IMR-90 (cell line): ENCODE results near the gene CATSPER1. TPM values are rescaled to one million over a fixed set of nuclear protein-coding genes. Genes with fewer than 3 reads are reported as not detected.
A peak's percentile ranks its signal among the peaks of the same experiment; 100 is the strongest.

ENCODE experiments used
- ATAC-seq: fragments of 200-7000 bp; cut with Tn5 transposase; 2 replicates; pipeline ENCODE4 v1.9.1; 2020; ENCODE audit warnings: low read depth, mild to moderate bottlenecking, moderate library complexity
- BruUV-seq: library from RNA; stranded (reverse); fragments of 400-500 nt; replicated peaks from 2 replicates; lab custom pipeline; 2021; lab: Mats Ljungman, UMichigan
- CTCF ChIA-PET: fragments of 300-600 bp; formaldehyde crosslinking; extraction: SDS; loops from one replicate; lab custom pipeline; 2021; ENCODE audit warnings: antibody characterized with exemption; lab: Yijun Ruan, JAX
- POLR2A ChIA-PET: fragments of 300-600 bp; sonication (Branson Sonifier 250); formaldehyde crosslinking; loops from one replicate; lab custom pipeline; 2022; ENCODE audit warnings: antibody characterized with exemption; ENCODE audit not compliant: unreplicated experiment; lab: Charles Lee
- DNase-seq: peaks from one replicate; pipeline ENCODE4 v3.0.0; 2013
- H2AFZ ChIP-seq: replicated peaks from 2 replicates; pipeline ENCODE3; 2013; ENCODE audit warnings: low read length, mild to moderate bottlenecking; ENCODE audit not compliant: poor library complexity
- H2AK5ac ChIP-seq: 2 replicates; pipeline ENCODE4 v1.6.1; 2013; ENCODE audit warnings: low read depth, low read length, inconsistent platforms
- H2AK9ac ChIP-seq: replicated peaks from 2 replicates; pipeline ENCODE3; 2013; ENCODE audit warnings: mild to moderate bottlenecking, low read depth, low read length, moderate library complexity; ENCODE audit not compliant: poor library complexity
- H2BK120ac ChIP-seq: 2 replicates; pipeline ENCODE4 v1.6.1; 2013; ENCODE audit warnings: low read depth, low read length, inconsistent platforms
- H2BK15ac ChIP-seq: 3 replicates; pipeline ENCODE4 v1.6.1; 2013; ENCODE audit warnings: low read depth, low read length, inconsistent platforms
- H2BK20ac ChIP-seq: 2 replicates; pipeline ENCODE4 v1.6.1; 2013; ENCODE audit warnings: low read depth, mild to moderate bottlenecking, inconsistent platforms, low read length, moderate library complexity
- H2BK5ac ChIP-seq: 2 replicates; pipeline ENCODE4 v1.6.1; 2013; ENCODE audit warnings: mild to moderate bottlenecking, low read depth, low read length, inconsistent platforms; ENCODE audit not compliant: poor library complexity, severe bottlenecking
- H3K14ac ChIP-seq: replicated peaks from 2 replicates; pipeline ENCODE4 v1.6.1; 2013; ENCODE audit warnings: low read depth, low read length, inconsistent platforms
- H3K18ac ChIP-seq: 2 replicates; pipeline ENCODE4 v1.6.1; 2013; ENCODE audit warnings: low read depth, low read length, control low read depth
- H3K23ac ChIP-seq: 2 replicates; pipeline ENCODE4 v1.6.1; 2013; ENCODE audit warnings: low read depth, low read length, inconsistent platforms
- H3K27ac ChIP-seq: 2 replicates; pipeline ENCODE4 v1.5.1; 2013; ENCODE audit warnings: mild to moderate bottlenecking, control low read depth, low read length; ENCODE audit not compliant: insufficient read depth
- H3K27me3 ChIP-seq: 2 replicates; pipeline ENCODE4 v1.6.1; 2013; ENCODE audit warnings: low read length; ENCODE audit not compliant: control insufficient read depth, insufficient read depth
- H3K36me3 ChIP-seq: 2 replicates; pipeline ENCODE4 v1.6.1; 2013; ENCODE audit warnings: low read length, mixed read lengths; ENCODE audit not compliant: control insufficient read depth, insufficient read depth
- H3K4ac ChIP-seq: 2 replicates; pipeline ENCODE4 v1.6.1; 2013; ENCODE audit warnings: low read depth, low read length, inconsistent platforms
- H3K4me1 ChIP-seq: 2 replicates; pipeline ENCODE4 v1.6.1; 2013; ENCODE audit warnings: low read length, mixed read lengths; ENCODE audit not compliant: control insufficient read depth, insufficient read depth
- H3K4me2 ChIP-seq: 2 replicates; pipeline ENCODE4 v1.6.1; 2013; ENCODE audit warnings: low read depth, mild to moderate bottlenecking, control low read depth, low read length, moderate library complexity
- H3K4me3 ChIP-seq: 2 replicates; pipeline ENCODE4 v1.5.1; 2013; ENCODE audit warnings: low read depth, mild to moderate bottlenecking, control low read depth, low read length, moderate library complexity; ENCODE audit not compliant: insufficient read depth
- H3K56ac ChIP-seq: 2 replicates; pipeline ENCODE4 v1.6.1; 2013; ENCODE audit warnings: low read length, inconsistent platforms; ENCODE audit not compliant: insufficient read depth; ENCODE audit errors: extremely low read depth
- H3K79me1 ChIP-seq, 2 experiments: 2 replicates each; pipeline ENCODE4 v1.6.1; 2013; ENCODE audit warnings: low read length in 2 of 2, inconsistent platforms in 1 of 2, low read depth in 1 of 2
- H3K9ac ChIP-seq: 2 replicates; pipeline ENCODE4 v1.6.1; 2013; ENCODE audit warnings: low read depth, low read length, control low read depth
- H3K9me1 ChIP-seq: 2 replicates; pipeline ENCODE4 v1.6.1; 2013; ENCODE audit warnings: low read length, inconsistent platforms; ENCODE audit not compliant: insufficient read depth
- H3K9me3 ChIP-seq: 2 replicates; pipeline ENCODE4 v1.6.1; 2013; ENCODE audit warnings: low read length; ENCODE audit not compliant: control insufficient read depth, insufficient read depth
- H4K20me1 ChIP-seq: 2 replicates; pipeline ENCODE4 v1.6.1; 2013; ENCODE audit warnings: low read length, inconsistent platforms; ENCODE audit not compliant: insufficient read depth
- H4K5ac ChIP-seq: 2 replicates; pipeline ENCODE4 v1.6.1; 2013; ENCODE audit warnings: mild to moderate bottlenecking, low read depth, low read length, control low read depth
- H4K8ac ChIP-seq, 2 experiments: 2 replicates each; pipeline ENCODE4 v1.6.1; 2013; ENCODE audit warnings: low read depth in 2 of 2, low read length in 2 of 2, control low read depth in 1 of 2, inconsistent platforms in 1 of 2
- H4K91ac ChIP-seq: 2 replicates; pipeline ENCODE4 v1.6.1; 2013; ENCODE audit warnings: low read depth, low read length, inconsistent platforms; ENCODE audit not compliant: insufficient read depth
- BHLHE40 ChIP-seq: fragments of 150-350 bp; IDR thresholded peaks from 2 replicates; pipeline ENCODE4 v1.6.1; 2016; ENCODE audit warnings: mild to moderate bottlenecking, low read depth, low read length
- CEBPB ChIP-seq: IDR thresholded peaks from 2 replicates; pipeline ENCODE4 v1.6.1; 2012; ENCODE audit warnings: low read depth, low read length, improper control_type of control experiment
- CHD1 ChIP-seq: IDR thresholded peaks from 2 replicates; pipeline ENCODE4 v1.6.1; 2012; ENCODE audit warnings: low read depth, low read length, improper control_type of control experiment
- FOS ChIP-seq: fragments of 150-350 bp; IDR thresholded peaks from 2 replicates; pipeline ENCODE4 v1.6.1; 2016; ENCODE audit warnings: low read depth, low read length
- MAFK ChIP-seq: IDR thresholded peaks from 2 replicates; pipeline ENCODE4 v1.6.1; 2012; ENCODE audit warnings: low read depth, low read length, improper control_type of control experiment
- MXI1 ChIP-seq: IDR thresholded peaks from 2 replicates; pipeline ENCODE4 v1.6.1; 2012; ENCODE audit warnings: low read depth, mild to moderate bottlenecking, low read length, moderate library complexity, borderline replicate concordance
- NFE2L2 ChIP-seq: fragments of 150-350 bp; IDR thresholded peaks from 2 replicates; pipeline ENCODE4 v1.6.1; 2016; ENCODE audit warnings: low read depth, mild to moderate bottlenecking, low read length
- POLR2A ChIP-seq: IDR thresholded peaks from 2 replicates; pipeline ENCODE4 v1.6.1; 2012; ENCODE audit warnings: mild to moderate bottlenecking, low read depth, low read length
- RAD21 ChIP-seq: IDR thresholded peaks from 2 replicates; pipeline ENCODE4 v1.6.1; 2012; ENCODE audit warnings: low read length, improper control_type of control experiment
- WGBS, 2 experiments: methylation state at CpG; one replicate each; pipeline versions ENCODE4 v1.1.5 to v1.1.7; 2013; ENCODE audit warnings: missing lambda C conversion rate in 2 of 2; ENCODE audit not compliant: insufficient read length in 1 of 2; ENCODE audit errors: extremely low coverage in 2 of 2; 5-methylcytosine and 5-hydroxymethylcytosine counted together
- dilution Hi-C: fragments of 300-500 bp; cut with HindIII; formaldehyde crosslinking; loops from one replicate; pipeline ENCODE4 v1.14.3; 2018; ENCODE audit warnings: low sequenced_read_pairs; ENCODE audit not compliant: unreplicated experiment
- in situ Hi-C: fragments of 300-500 bp; cut with MboI; formaldehyde crosslinking; loops from 3 replicates; pipeline ENCODE4 v1.14.3; 2019; ENCODE audit warnings: low sequenced_read_pairs, inconsistent platforms, mixed read lengths
- intact Hi-C: fragments of 100-400 bp; cut with micrococcal nuclease; formaldehyde crosslinking; loops from 2 replicates; pipeline ENCODE4 v1.10.0; 2022
- polyA plus RNA-seq, 3 experiments: library from polyadenylated mRNA; depleted of rRNA; stranded (reverse); fragments of >200 nt; gene quantifications; 2 replicates each; pipeline ENCODE4 v1.2.3, GENCODE V29; 2012; ENCODE audit warnings: low replicate concordance in 1 of 3
- total RNA-seq: library from RNA; depleted of rRNA; stranded (reverse); fragments of >200 nt; gene quantifications from 2 replicates; pipeline ENCODE4 v1.2.3, GENCODE V29; 2012
- TF ChIP-seq, protein P1 (sequence below): conservative IDR thresholded peaks from 2 replicates; pipeline ENCODE4 v1.5.1; 2012; ENCODE audit warnings: mild to moderate bottlenecking, low read depth, low read length, improper control_type of control experiment
- TF ChIP-seq, protein P2 (sequence below): fragments of 150-350 bp; IDR thresholded peaks from 2 replicates; pipeline ENCODE4 v1.6.1; 2016; ENCODE audit warnings: low read depth, mild to moderate bottlenecking, low read length, moderate library complexity, borderline replicate concordance
- TF ChIP-seq, protein P3 (sequence below): fragments of 150-350 bp; IDR thresholded peaks from 2 replicates; pipeline ENCODE4 v1.6.1; 2017; ENCODE audit warnings: mild to moderate bottlenecking, antibody characterized with exemption, low read length, low read depth

The CATSPER1 gene
- total and polyA plus RNA-seq, 2 of the 4 experiments (the other 2 are of a cell fraction): 0.18 to 0.91 TPM

GRCh38 chr11:66048547-66049323 is 22.5 kb upstream of the CATSPER1 start, which contains the start of gene GAL3ST3:
GAL3ST3 (minus strand) TSS chr11:66049161; CDS start chr11:66045415, 3,746 bp downstream.
- Histone ChIP-seq H3K4ac (no peak within 1 kb of the TSS), H2BK20ac (no peak within 1 kb of the TSS), H3K4me2 (no peak within 1 kb of the TSS), H2AFZ (peak within 1 kb of the TSS; percentile 68), H2AK9ac (no peak within 1 kb of the TSS), H3K18ac (no peak within 1 kb of the TSS), H4K8ac (no peak within 1 kb of the TSS), H2BK120ac (no peak within 1 kb of the TSS), H4K20me1 (peaks cover 8% of the 10 kb centered on the region; the same call in 1 of the 2 replicates), H3K23ac (no peak within 1 kb of the TSS), H2BK15ac (no peak within 1 kb of the TSS), H3K36me3 (no peaks in the 10 kb centered on the region), H3K4me1 (peaks cover 8% of the 10 kb centered on the region), H3K27me3 (peaks cover 27% of the 10 kb centered on the region; the same call in 1 of the 2 replicates), H3K9ac (no peak within 1 kb of the TSS), H3K27ac (no peak within 1 kb of the TSS), H3K14ac (no peak within 1 kb of the TSS), H2AK5ac (no peak within 1 kb of the TSS; the same call in 1 of the 2 replicates), H4K5ac (no peak within 1 kb of the TSS), H3K9me3 (no peaks in the 10 kb centered on the region), H3K4me3 (no peak within 1 kb of the TSS), H3K79me1 (peaks cover 4 to 24% of the 10 kb centered on the region in 2 experiments; a peak in 2 of 4 replicates), H3K9me1 (0 out of 2 replicates have a peak, but pooled peaks cover 7% of the 10 kb centered on the region), H4K91ac (no peak within 1 kb of the TSS), H2BK5ac (no peak within 1 kb of the TSS), H3K56ac (no peak within 1 kb of the TSS)
- ATAC-seq (no peak), DNase-seq (no peak)
- TF ChIP-seq NFE2L2: no peak
- no peak for TF ChIP-seq POLR2A
- TF ChIP-seq, protein P1, sequence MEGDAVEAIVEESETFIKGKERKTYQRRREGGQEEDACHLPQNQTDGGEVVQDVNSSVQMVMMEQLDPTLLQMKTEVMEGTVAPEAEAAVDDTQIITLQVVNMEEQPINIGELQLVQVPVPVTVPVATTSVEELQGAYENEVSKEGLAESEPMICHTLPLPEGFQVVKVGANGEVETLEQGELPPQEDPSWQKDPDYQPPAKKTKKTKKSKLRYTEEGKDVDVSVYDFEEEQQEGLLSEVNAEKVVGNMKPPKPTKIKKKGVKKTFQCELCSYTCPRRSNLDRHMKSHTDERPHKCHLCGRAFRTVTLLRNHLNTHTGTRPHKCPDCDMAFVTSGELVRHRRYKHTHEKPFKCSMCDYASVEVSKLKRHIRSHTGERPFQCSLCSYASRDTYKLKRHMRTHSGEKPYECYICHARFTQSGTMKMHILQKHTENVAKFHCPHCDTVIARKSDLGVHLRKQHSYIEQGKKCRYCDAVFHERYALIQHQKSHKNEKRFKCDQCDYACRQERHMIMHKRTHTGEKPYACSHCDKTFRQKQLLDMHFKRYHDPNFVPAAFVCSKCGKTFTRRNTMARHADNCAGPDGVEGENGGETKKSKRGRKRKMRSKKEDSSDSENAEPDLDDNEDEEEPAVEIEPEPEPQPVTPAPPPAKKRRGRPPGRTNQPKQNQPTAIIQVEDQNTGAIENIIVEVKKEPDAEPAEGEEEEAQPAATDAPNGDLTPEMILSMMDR: no peak
- no peak for TF ChIP-seq MAFK
- no peak for TF ChIP-seq RAD21
- TF ChIP-seq, protein P2, sequence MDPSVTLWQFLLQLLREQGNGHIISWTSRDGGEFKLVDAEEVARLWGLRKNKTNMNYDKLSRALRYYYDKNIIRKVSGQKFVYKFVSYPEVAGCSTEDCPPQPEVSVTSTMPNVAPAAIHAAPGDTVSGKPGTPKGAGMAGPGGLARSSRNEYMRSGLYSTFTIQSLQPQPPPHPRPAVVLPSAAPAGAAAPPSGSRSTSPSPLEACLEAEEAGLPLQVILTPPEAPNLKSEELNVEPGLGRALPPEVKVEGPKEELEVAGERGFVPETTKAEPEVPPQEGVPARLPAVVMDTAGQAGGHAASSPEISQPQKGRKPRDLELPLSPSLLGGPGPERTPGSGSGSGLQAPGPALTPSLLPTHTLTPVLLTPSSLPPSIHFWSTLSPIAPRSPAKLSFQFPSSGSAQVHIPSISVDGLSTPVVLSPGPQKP: no peak
- TF ChIP-seq BHLHE40: no peak
- TF ChIP-seq MXI1: no peak
- no peak for TF ChIP-seq CHD1
- TF ChIP-seq CEBPB: no peak
- TF ChIP-seq, protein P3, sequence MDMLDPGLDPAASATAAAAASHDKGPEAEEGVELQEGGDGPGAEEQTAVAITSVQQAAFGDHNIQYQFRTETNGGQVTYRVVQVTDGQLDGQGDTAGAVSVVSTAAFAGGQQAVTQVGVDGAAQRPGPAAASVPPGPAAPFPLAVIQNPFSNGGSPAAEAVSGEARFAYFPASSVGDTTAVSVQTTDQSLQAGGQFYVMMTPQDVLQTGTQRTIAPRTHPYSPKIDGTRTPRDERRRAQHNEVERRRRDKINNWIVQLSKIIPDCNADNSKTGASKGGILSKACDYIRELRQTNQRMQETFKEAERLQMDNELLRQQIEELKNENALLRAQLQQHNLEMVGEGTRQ: no peak
- TF ChIP-seq FOS: no peak
- dilution Hi-C loops (no loop called here), in situ Hi-C loops (no loop called here), intact Hi-C loops (no loop called here)
- ChIA-PET POLR2A (no interaction called here), CTCF (no interaction called here)
- WGBS, 2 experiments: 26% methylated on average over 2 of the region's 39 CpGs; no CpG with 5 or more reads in 1 of the 2 experiments
- BruUV-seq: no TSS peak
